ENCODE data around the gene PDE8B. TPM values are rescaled to one million over a fixed set of nuclear protein-coding genes. Genes with fewer than 3 reads are reported as not detected.

PDE8B gene
- total RNA-seq, 1 experiment from 2014 or later: 0.17 TPM

- no TSS peak for BruUV-seq (replicated peaks)
- ChIA-PET RAD21 (ENCODE audit: low non-redundant PET in 1 of 2, low total read pairs in 2 of 2, uncharacterized antibody in 2 of 2, unreplicated experiment in 2 of 2) (no interaction called here), POLR2A (no interaction called here), CTCF (no interaction called here)
- Histone ChIP-seq H3K4me1 (ENCODE audit: control insufficient read depth in 1 of 2, insufficient read depth in 2 of 2, low read length in 2 of 2) (no peaks in the 10 kb centered on the region), H3K4me3 (replicated peaks in 1 of 2; ENCODE audit: low read depth in 1 of 2, low read length in 2 of 2) (no peak overlapping the region), H3K9me3 (ENCODE audit: control insufficient read depth in 1 of 2, insufficient read depth in 1 of 2, low read depth in 1 of 2, low read length in 2 of 2) (no peaks in the 10 kb centered on the region), H3K27ac (ENCODE audit: low read depth, low read length) (no peak overlapping the region), H3K4me2 (ENCODE audit: low read length) (no peak overlapping the region), H2AFZ (ENCODE audit: low read depth, low read length, poor library complexity, severe bottlenecking) (no peak overlapping the region), H3K36me3 (ENCODE audit: control insufficient read depth in 1 of 2, insufficient read depth in 2 of 2, low read length in 2 of 2) (no peaks in the 10 kb centered on the region), H3K9me2 (ENCODE audit: insufficient read depth) (no peaks in the 10 kb centered on the region), H3K9ac (ENCODE audit: low read length) (no peak overlapping the region), H4K20me1 (ENCODE audit: insufficient read depth) (no peaks in the 10 kb centered on the region), H3K27me3 (ENCODE audit: insufficient read depth, low read length) (peaks cover 38% of the 10 kb centered on the region), H3K79me2 (ENCODE audit: insufficient read depth, low read length) (no peaks in the 10 kb centered on the region)
- TF ChIP-seq ZBTB33 (IDR thresholded peaks at IDR 0.05; ENCODE audit: extremely low read depth, insufficient replicate concordance, low read length): no peak
- no peak for TF ChIP-seq FOSL1 (IDR thresholded peaks at IDR 0.05; ENCODE audit: low read depth)
- TF ChIP-seq SP1 (IDR thresholded peaks at IDR 0.05; ENCODE audit: low read depth): no peak
- TF ChIP-seq REST (IDR thresholded peaks at IDR 0.05; ENCODE audit: low read depth): no peak
- TF ChIP-seq JUND (IDR thresholded peaks at IDR 0.05): no peak
- no peak for TF ChIP-seq CTCF (IDR thresholded peaks at IDR 0.05 in 2 of 3, conservative IDR thresholded peaks at IDR 0.05 in 1 of 3; ENCODE audit: borderline replicate concordance in 1 of 3, insufficient read depth in 1 of 3, low read depth in 2 of 3, low read length in 2 of 3)
- TF ChIP-seq TCF7L2 (IDR thresholded peaks at IDR 0.05; ENCODE audit: borderline replicate concordance, extremely low read depth, insufficient read depth, insufficient read length): no peak
- TF ChIP-seq CEBPB (IDR thresholded peaks at IDR 0.05; ENCODE audit: low read depth): no peak
- TF ChIP-seq POLR2AphosphoS5 (IDR thresholded peaks at IDR 0.05; ENCODE audit: low read depth, low read length): no peak
- no peak for TF ChIP-seq ZNF274 (IDR thresholded peaks at IDR 0.05; ENCODE audit: low read depth, low read length)
- TF ChIP-seq CBX3 (IDR thresholded peaks at IDR 0.05; ENCODE audit: low read depth): no peak
- TF ChIP-seq RAD21 (IDR thresholded peaks at IDR 0.05; ENCODE audit: low read depth): no peak
- TF ChIP-seq EGR1 (IDR thresholded peaks at IDR 0.05; ENCODE audit: low read depth): no peak
- ATAC-seq (no peak), DNase-seq (ENCODE audit: low read depth, low spot score) (no peak)
- intact Hi-C loops (cut with micrococcal nuclease): no loop called here
These were observed 41.4 kb downstream of the PDE8B start for GRCh38 chr5:77251921-77252320.

Measured in HCT116 (cell line).